Measurements from ENCODE around the gene HIRIP3. TPM values are rescaled to one million over a fixed set of nuclear protein-coding genes. Genes with fewer than 3 reads are reported as not detected.

HIRIP3 gene
- total RNA-seq, 1 experiment from 2014 or later: 18.9 TPM

GRCh38 chr16:30009085-30009862 is 13.9 kb upstream of the HIRIP3 start:
- peaks cover 26% of the 10 kb centered on the region for H3K27me3 Mint-ChIP-seq (ENCODE audit: low read depth)
- no peak overlapping the region for H3K27ac Mint-ChIP-seq
- H3K4me1 Mint-ChIP-seq: peaks cover 17% of the 10 kb centered on the region
- CTCF ChIA-PET: interaction anchor here (0.5 to 4.2 kb wide), 7 partner anchors 8 to 161 kb away, joined by 3 to 29 read pairs (median 3); partner anchors contain the start of genes TBX6 and TLCD3B
- DNase-seq (ENCODE audit: low spot score) (no peak), ATAC-seq (no peak)
- no peaks in the 10 kb centered on the region for H3K9me3 Mint-ChIP-seq
- no peaks in the 10 kb centered on the region for H3K36me3 Mint-ChIP-seq
- peak overlapping the region; percentile 78 for H3K4me3 Mint-ChIP-seq
- TF ChIP-seq, protein P1, sequence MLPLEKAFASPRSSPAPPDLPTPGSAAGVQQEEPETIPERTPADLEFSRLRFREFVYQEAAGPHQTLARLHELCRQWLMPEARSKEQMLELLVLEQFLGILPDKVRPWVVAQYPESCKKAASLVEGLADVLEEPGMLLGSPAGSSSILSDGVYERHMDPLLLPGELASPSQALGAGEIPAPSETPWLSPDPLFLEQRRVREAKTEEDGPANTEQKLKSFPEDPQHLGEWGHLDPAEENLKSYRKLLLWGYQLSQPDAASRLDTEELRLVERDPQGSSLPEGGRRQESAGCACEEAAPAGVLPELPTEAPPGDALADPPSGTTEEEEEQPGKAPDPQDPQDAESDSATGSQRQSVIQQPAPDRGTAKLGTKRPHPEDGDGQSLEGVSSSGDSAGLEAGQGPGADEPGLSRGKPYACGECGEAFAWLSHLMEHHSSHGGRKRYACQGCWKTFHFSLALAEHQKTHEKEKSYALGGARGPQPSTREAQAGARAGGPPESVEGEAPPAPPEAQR (CRISPR knock-in tag; IDR thresholded peaks at IDR 0.05): no peak
- no peak for TF ChIP-seq TP53 (CRISPR knock-in tag; IDR thresholded peaks at IDR 0.05)
- no peak for TF ChIP-seq NFYB (CRISPR knock-in tag; conservative IDR thresholded peaks at IDR 0.05; ENCODE audit: low read depth)
- TF ChIP-seq CREB1 (CRISPR knock-in tag; IDR thresholded peaks at IDR 0.05): no peak
- TF ChIP-seq, protein P2, sequence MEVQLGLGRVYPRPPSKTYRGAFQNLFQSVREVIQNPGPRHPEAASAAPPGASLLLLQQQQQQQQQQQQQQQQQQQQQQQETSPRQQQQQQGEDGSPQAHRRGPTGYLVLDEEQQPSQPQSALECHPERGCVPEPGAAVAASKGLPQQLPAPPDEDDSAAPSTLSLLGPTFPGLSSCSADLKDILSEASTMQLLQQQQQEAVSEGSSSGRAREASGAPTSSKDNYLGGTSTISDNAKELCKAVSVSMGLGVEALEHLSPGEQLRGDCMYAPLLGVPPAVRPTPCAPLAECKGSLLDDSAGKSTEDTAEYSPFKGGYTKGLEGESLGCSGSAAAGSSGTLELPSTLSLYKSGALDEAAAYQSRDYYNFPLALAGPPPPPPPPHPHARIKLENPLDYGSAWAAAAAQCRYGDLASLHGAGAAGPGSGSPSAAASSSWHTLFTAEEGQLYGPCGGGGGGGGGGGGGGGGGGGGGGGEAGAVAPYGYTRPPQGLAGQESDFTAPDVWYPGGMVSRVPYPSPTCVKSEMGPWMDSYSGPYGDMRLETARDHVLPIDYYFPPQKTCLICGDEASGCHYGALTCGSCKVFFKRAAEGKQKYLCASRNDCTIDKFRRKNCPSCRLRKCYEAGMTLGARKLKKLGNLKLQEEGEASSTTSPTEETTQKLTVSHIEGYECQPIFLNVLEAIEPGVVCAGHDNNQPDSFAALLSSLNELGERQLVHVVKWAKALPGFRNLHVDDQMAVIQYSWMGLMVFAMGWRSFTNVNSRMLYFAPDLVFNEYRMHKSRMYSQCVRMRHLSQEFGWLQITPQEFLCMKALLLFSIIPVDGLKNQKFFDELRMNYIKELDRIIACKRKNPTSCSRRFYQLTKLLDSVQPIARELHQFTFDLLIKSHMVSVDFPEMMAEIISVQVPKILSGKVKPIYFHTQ (CRISPR knock-in tag; IDR thresholded peaks at IDR 0.05): no peak
- TF ChIP-seq GRHL2 (CRISPR knock-in tag; IDR thresholded peaks at IDR 0.05; ENCODE audit: insufficient replicate concordance, severe bottlenecking): no peak
- TF ChIP-seq ZNF138 (CRISPR knock-in tag; conservative IDR thresholded peaks at IDR 0.05): no peak
- no peak for TF ChIP-seq IRF2 (CRISPR knock-in tag; IDR thresholded peaks at IDR 0.05; ENCODE audit: borderline replicate concordance, low read depth)
- POLR2A ChIA-PET: interaction anchor here (1.1 kb wide), 2 partner anchors 8 to 46 kb away, joined by 4 to 5 read pairs; no protein-coding TSS in a partner anchor

- no peaks in the 10 kb centered on the region for H3K9me3 Mint-ChIP-seq
- ChIA-PET POLR2A (no interaction called here), CTCF (interaction anchor here (0.9 to 1.6 kb wide), 3 partner anchors 25 to 48 kb away, joined by 3 to 10 read pairs (median 3); no protein-coding TSS in a partner anchor)
- ATAC-seq (no peak), DNase-seq (ENCODE audit: low spot score) (no peak)
- peaks cover 18% of the 10 kb centered on the region for H3K4me1 Mint-ChIP-seq
- H3K27ac Mint-ChIP-seq: peak overlapping the region; percentile 78; the same call in 1 of the 2 replicates
- TF ChIP-seq CREM (CRISPR knock-in tag; IDR thresholded peaks at IDR 0.05) (no peak), GABPB1 (CRISPR knock-in tag; IDR thresholded peaks at IDR 0.05) (no peak), RELA (CRISPR knock-in tag; IDR thresholded peaks at IDR 0.05; ENCODE audit: borderline replicate concordance) (no peak), NR2C2 (CRISPR knock-in tag; IDR thresholded peaks at IDR 0.05) (no peak), KAT7 (CRISPR knock-in tag; IDR thresholded peaks at IDR 0.05; ENCODE audit: borderline replicate concordance) (no peak), NR1H2 (CRISPR knock-in tag; IDR thresholded peaks at IDR 0.05) (no peak), NFYB (CRISPR knock-in tag; conservative IDR thresholded peaks at IDR 0.05; ENCODE audit: low read depth) (no peak), ZNF317 (CRISPR knock-in tag; IDR thresholded peaks at IDR 0.05; ENCODE audit: borderline replicate concordance, low read depth) (no peak), MAX (CRISPR knock-in tag; IDR thresholded peaks at IDR 0.05) (no peak)
- TF ChIP-seq, protein P1 (CRISPR knock-in tag; IDR thresholded peaks at IDR 0.05): no peak
- H3K36me3 Mint-ChIP-seq: peaks cover 2% of the 10 kb centered on the region; the same call in 1 of the 2 replicates
- H3K27me3 Mint-ChIP-seq (ENCODE audit: low read depth): peaks cover 21% of the 10 kb centered on the region
- no peak overlapping the region for H3K4me3 Mint-ChIP-seq
Measured at GRCh38 chr16:30007378-30007895, 12.0 kb upstream of the HIRIP3 start.

Data from WTC11 (cell line).